Measurements from ENCODE around the gene DKK1.
"Not testable (repeated sequence)": the region's sequence is repeated elsewhere in the genome, so short reads cannot be mapped to it uniquely, and the experiment has no call there.

DKK1 gene

GRCh38 chr10:52359441-52359840, 45.4 kb downstream of the DKK1 start:
- H3K4me3 ChIP-seq (ENCODE audit: low read length) = no peak overlapping the region
- no peak for DNase-seq (ENCODE audit: low read depth)
- TF ChIP-seq CTCF (conservative IDR thresholded peaks at IDR 0.05; ENCODE audit: low read depth, low read length) = no peak

- DNase-seq (ENCODE audit: low read depth); H3K4me3 ChIP-seq (ENCODE audit: low read length): not testable (repeated sequence)
Observed at GRCh38 chr10:52365547-52366432, 51.7 kb downstream of the DKK1 start.
